Pancreas (tissue), 10 donors: Measurements from ENCODE around the gene DBN1. TPM values are rescaled to one million over a fixed set of nuclear protein-coding genes. Genes with fewer than 3 reads are reported as not detected.

ENCODE experiments used
- ATAC-seq, 4 donors: fragments of 200-7000 bp; cut with Tn5 transposase; one replicate each; pipeline versions ENCODE4 v1.8.0 to v1.9.1; 2020; ENCODE audit warnings: mild to moderate bottlenecking in 4 of 4, moderate library complexity in 4 of 4
- DNase-seq, 6 donors: peaks; one replicate each; pipeline ENCODE4 v3.0.0-alpha.2; 2020
- FAIRE-seq: peaks from 2 replicates; lab custom pipeline; 2012; peaks lifted over from hg19 to GRCh38; lab: Jason Lieb, UNC
- H3K27ac ChIP-seq, 4 donors: fragments of 200-600 bp; sonication (generic); 1 replicate in 3 of 4; 2 replicates in 1 of 4; pipeline versions ENCODE4 v1.5.0 to v1.8.0; 2020
- H3K27me3 ChIP-seq, 4 donors: fragments of 200-600 bp; one replicate each; pipeline ENCODE4 v1.8.0; 2021
- H3K36me3 ChIP-seq, 3 donors: fragments of 200-600 bp; sonication (generic) in 1 of 3; one replicate each; pipeline versions ENCODE4 v1.5.0 to v1.8.0; 2020 to 2021
- H3K4me1 ChIP-seq, 3 donors: fragments of 200-600 bp; one replicate each; pipeline ENCODE4 v1.8.0; 2021
- H3K4me3 ChIP-seq, 4 donors: fragments of 200-600 bp; sonication (generic) in 2 of 4; one replicate each; pipeline versions ENCODE4 v1.5.0 to v1.8.0; 2020 to 2021
- H3K9me3 ChIP-seq, 4 donors: fragments of 200-600 bp; one replicate each; pipeline ENCODE4 v1.8.0; 2021
- WGBS, 2 donors: extraction: QIAGEN DNeasy Blood & Tissue Kit; methylation state at CpG; one replicate each; pipeline ENCODE4 v1.1.7; 2013; 5-methylcytosine and 5-hydroxymethylcytosine counted together
- intact Hi-C, 3 donors: fragments of 100-400 bp; cut with DNase I; formaldehyde crosslinking; loops; one replicate each; pipeline versions ENCODE4 v1.11.1 to v1.14.2; 2022
- polyA plus RNA-seq, 2 donors: library from polyadenylated mRNA; stranded (reverse); fragments of 200-250 nt; gene quantifications; one replicate each; pipeline ENCODE4 v1.2.3, GENCODE V29; 2013
- total RNA-seq, 6 donors: library from RNA; stranded (reverse); fragmentation: NEBNext Ultra II Directional in 4 of 6; extraction: Animal tissue kit (Norgen Biotek cat#: 25700) in 4 of 6; gene quantifications; one replicate each; pipeline versions ENCODE4 v1.2.1 to v1.2.4, GENCODE V29; 2021 to 2023
- TF ChIP-seq, protein P1 (sequence below), 4 donors: fragments of 200-600 bp; sonication (generic) in 3 of 4; IDR thresholded peaks; one replicate each; pipeline versions ENCODE4 v1.5.0 to v1.8.0; 2021; ENCODE audit warnings: antibody characterized with exemption in 4 of 4
- donor health status: healthy with polysubstance abuse.
- donor health status: DM: no; HTN: no; CAD: no; lungs with moderate emphysema.
- donor health status: DM: no; HTN: no; CAD: no.
- donor health status: control.
- donor health status: control.
- donor health status: Bipolar disorder and iron deficiency.
- donor health status: DM: yes; HTN: yes; CAD: no.
- donor health status: DM: no; HTN: no; CAD: no.
- donor health status: DM: no; HTN: no; CAD: no.
- donor health status: DM: yes; HTN: yes; CAD: no.

The DBN1 gene
- total and polyA plus RNA-seq, 8 donors: 10.2 to 38.2 (median 17.0) TPM

DNA sequence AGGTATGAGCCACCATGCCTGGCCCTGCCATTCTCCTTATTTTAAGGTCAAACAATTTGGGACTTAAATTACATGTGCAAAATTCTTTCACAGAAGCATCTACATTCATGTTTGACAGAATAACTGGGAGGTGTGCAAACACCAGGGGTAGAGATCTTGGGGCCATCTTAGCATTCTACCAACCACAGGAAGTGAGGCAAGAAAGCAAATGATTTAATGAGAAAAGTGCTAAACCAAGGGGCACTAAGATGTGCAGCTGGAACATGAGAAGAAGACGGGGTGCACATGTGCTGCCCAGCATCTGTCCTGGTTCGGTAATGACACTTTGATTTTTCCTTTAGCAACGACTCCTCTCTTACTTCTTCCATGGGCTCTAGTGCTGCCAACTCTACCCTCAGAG, 62.9 kb downstream of the DBN1 start:
- no peaks in the 10 kb centered on the region for H3K27me3 ChIP-seq
- ATAC-seq: no peak
- DNase-seq: no peak
- no peaks in the 10 kb centered on the region for H3K9me3 ChIP-seq
- intact Hi-C loops: no loop called here
- no peak for FAIRE-seq
- H3K27ac ChIP-seq: no peak overlapping the region
- H3K4me3 ChIP-seq: no peak overlapping the region
- no peaks in the 10 kb centered on the region for H3K4me1 ChIP-seq
- H3K36me3 ChIP-seq: no peaks in the 10 kb centered on the region
- 75 to 79% methylated on average over 3 of the region's 3 CpGs for WGBS, 2 donors
- TF ChIP-seq, protein P1, sequence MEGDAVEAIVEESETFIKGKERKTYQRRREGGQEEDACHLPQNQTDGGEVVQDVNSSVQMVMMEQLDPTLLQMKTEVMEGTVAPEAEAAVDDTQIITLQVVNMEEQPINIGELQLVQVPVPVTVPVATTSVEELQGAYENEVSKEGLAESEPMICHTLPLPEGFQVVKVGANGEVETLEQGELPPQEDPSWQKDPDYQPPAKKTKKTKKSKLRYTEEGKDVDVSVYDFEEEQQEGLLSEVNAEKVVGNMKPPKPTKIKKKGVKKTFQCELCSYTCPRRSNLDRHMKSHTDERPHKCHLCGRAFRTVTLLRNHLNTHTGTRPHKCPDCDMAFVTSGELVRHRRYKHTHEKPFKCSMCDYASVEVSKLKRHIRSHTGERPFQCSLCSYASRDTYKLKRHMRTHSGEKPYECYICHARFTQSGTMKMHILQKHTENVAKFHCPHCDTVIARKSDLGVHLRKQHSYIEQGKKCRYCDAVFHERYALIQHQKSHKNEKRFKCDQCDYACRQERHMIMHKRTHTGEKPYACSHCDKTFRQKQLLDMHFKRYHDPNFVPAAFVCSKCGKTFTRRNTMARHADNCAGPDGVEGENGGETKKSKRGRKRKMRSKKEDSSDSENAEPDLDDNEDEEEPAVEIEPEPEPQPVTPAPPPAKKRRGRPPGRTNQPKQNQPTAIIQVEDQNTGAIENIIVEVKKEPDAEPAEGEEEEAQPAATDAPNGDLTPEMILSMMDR (IDR thresholded peaks at IDR 0.05): no peak

DNA sequence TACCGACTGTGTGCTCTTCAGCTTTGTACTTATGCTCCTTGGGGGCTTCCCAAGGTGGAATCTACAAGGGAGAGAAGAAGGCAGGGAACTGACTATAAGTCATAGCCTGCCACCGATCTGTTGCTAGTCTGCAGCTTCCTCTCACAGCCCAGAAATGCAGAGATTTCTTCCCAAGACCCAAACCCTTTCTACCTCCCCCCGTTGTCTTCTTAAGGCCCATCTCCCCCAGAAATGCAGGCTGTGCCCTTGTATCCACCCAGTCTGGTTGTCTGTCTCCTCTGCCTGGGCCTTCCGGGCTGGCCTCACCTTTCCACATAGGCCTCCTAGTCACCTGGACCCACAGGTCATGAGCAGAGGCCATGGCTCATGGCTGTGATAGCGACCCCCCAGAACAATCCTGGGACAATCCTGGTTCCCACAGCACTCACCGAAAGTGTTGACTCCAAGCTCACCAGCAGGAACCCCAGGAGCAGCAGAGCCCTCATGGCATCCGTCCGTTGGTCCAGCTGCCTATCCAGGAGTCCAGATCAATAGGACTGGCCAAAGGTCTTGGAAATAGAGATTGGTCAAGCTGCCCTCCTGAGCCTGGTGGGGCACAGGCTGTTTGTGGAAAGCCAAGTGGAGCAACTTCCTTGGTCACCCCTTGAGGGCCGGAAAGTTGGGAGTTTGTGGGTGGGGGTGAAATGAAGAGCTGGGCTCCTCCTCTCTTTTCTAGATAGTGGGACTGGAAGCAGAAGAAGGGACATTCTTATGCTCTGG, 64.2 kb downstream of the DBN1 start, which contains the start of gene F12:
TSS of gene F12 (minus strand) at position 522 of the 759 bp plus-strand sequence. CDS start at position 485, 37 bp downstream.
- no peaks in the 10 kb centered on the region for H3K27me3 ChIP-seq
- no peak for DNase-seq
- H3K36me3 ChIP-seq: no peaks in the 10 kb centered on the region
- H3K27ac ChIP-seq: no peak within 1 kb of the TSS
- ATAC-seq: no peak
- H3K4me1 ChIP-seq: peaks cover 0 to 5% (median 4%) of the 10 kb centered on the region in 3 donors
- no peak within 1 kb of the TSS for H3K4me3 ChIP-seq
- no peak for FAIRE-seq
- H3K9me3 ChIP-seq: no peaks in the 10 kb centered on the region
- WGBS, 2 donors: 74 to 81% methylated on average over 9 of the region's 9 CpGs
- TF ChIP-seq, protein P1 (IDR thresholded peaks at IDR 0.05): no peak
- intact Hi-C loops: loop anchor here in 1 of 3 donors (5.0 kb wide), 1 partner anchor 43 kb away; no protein-coding TSS in a partner anchor

Other genes starting within 250 kb of the DBN1 start
- gene RAB24, start 169.9 kb downstream of the DBN1 start, total RNA-seq: 10 to 100 TPM; 34.5 to 43.1 (median 37.7) TPM
- 100 to 1,000 TPM; 125 to 160 TPM for gene RAB24, start 169.9 kb downstream of the DBN1 start, polyA plus RNA-seq
- 100 to 1,000 TPM in 4 of 6 donors, 10 to 100 TPM in 2; 77.8 to 153 (median 127) TPM for gene PRELID1, start 169.8 kb downstream of the DBN1 start, total RNA-seq
- 100 to 1,000 TPM in 1 of 2 donors, 10 to 100 TPM in 1; 98.6 to 134 TPM for gene PRELID1, start 169.8 kb downstream of the DBN1 start, polyA plus RNA-seq
- gene MXD3, start 161.7 kb downstream of the DBN1 start, total RNA-seq: 1 to 10 TPM; 3.0 to 7.1 (median 5.4) TPM
- 10 to 100 TPM; 34.2 to 55.0 TPM for gene MXD3, start 161.7 kb downstream of the DBN1 start, polyA plus RNA-seq
- gene LMAN2, start 122.0 kb downstream of the DBN1 start, total RNA-seq: 100 to 1,000 TPM in 2 of 6 donors, 10 to 100 TPM in 4; 71.1 to 128 (median 92.6) TPM
- 100 to 1,000 TPM in 1 of 2 donors, 10 to 100 TPM in 1; 80.7 to 110 TPM for gene LMAN2, start 122.0 kb downstream of the DBN1 start, polyA plus RNA-seq
- gene RGS14, start 115.7 kb downstream of the DBN1 start, total RNA-seq: 10 to 100 TPM in 4 of 6 donors, 1 to 10 TPM in 2; 7.0 to 15.7 (median 11.3) TPM
- 10 to 100 TPM; 24.7 to 30.9 TPM for gene RGS14, start 115.7 kb downstream of the DBN1 start, polyA plus RNA-seq
- not detected for gene SLC34A1, start 89.2 kb downstream of the DBN1 start, total RNA-seq
- gene SLC34A1, start 89.2 kb downstream of the DBN1 start, polyA plus RNA-seq: not detected
- not detected for gene PFN3, start 73.0 kb downstream of the DBN1 start, total RNA-seq
- gene PFN3, start 73.0 kb downstream of the DBN1 start, polyA plus RNA-seq: not detected
- 1 to 10 TPM in 5 of 6 donors, under 1 TPM in 1; 0.83 to 2.6 (median 1.8) TPM for gene F12, start 64.1 kb downstream of the DBN1 start, total RNA-seq
- gene F12, start 64.1 kb downstream of the DBN1 start, polyA plus RNA-seq: 1 to 10 TPM; 1.1 to 2.2 TPM
- 10 to 100 TPM; 10.6 to 14.5 (median 12.3) TPM for gene GRK6, start 47.0 kb downstream of the DBN1 start, total RNA-seq
- gene GRK6, start 47.0 kb downstream of the DBN1 start, polyA plus RNA-seq: 1 to 10 TPM; 7.2 to 7.6 TPM
- 1 to 10 TPM; 1.7 to 3.5 (median 2.5) TPM for gene PRR7, start 26.8 kb downstream of the DBN1 start, total RNA-seq
- gene PRR7, start 26.8 kb downstream of the DBN1 start, polyA plus RNA-seq: 1 to 10 TPM; 2.8 to 3.2 TPM
- 10 to 100 TPM in 2 of 6 donors, 1 to 10 TPM in 4; 3.9 to 39.9 (median 8.7) TPM for gene PDLIM7, start 24.0 kb upstream of the DBN1 start, total RNA-seq
- 10 to 100 TPM; 23.2 to 38.0 TPM for gene PDLIM7, start 24.0 kb upstream of the DBN1 start, polyA plus RNA-seq
- gene DOK3, start 36.2 kb upstream of the DBN1 start, total RNA-seq: 10 to 100 TPM in 1 of 6 donors, 1 to 10 TPM in 4, under 1 TPM in 1; 0.98 to 11.4 (median 4.3) TPM
- 1 to 10 TPM; 3.9 to 6.5 TPM for gene DOK3, start 36.2 kb upstream of the DBN1 start, polyA plus RNA-seq
- 10 to 100 TPM; 24.3 to 47.4 (median 39.4) TPM for gene DDX41, start 43.3 kb upstream of the DBN1 start, total RNA-seq
- gene DDX41, start 43.3 kb upstream of the DBN1 start, polyA plus RNA-seq: 10 to 100 TPM; 68.3 to 88.1 TPM
- 10 to 100 TPM; 30.1 to 79.7 (median 41.8) TPM for gene FAM193B, start 80.9 kb upstream of the DBN1 start, total RNA-seq
- 100 to 1,000 TPM; 399 to 519 TPM for gene FAM193B, start 80.9 kb upstream of the DBN1 start, polyA plus RNA-seq
- gene TMED9, start 118.6 kb upstream of the DBN1 start, total RNA-seq: 100 to 1,000 TPM in 5 of 6 donors, 10 to 100 TPM in 1; 99.1 to 167 (median 124) TPM
- 100 to 1,000 TPM; 105 to 113 TPM for gene TMED9, start 118.6 kb upstream of the DBN1 start, polyA plus RNA-seq
- 10 to 100 TPM; 12.6 to 20.3 (median 15.8) TPM for gene B4GALT7, start 126.5 kb upstream of the DBN1 start, total RNA-seq
- gene B4GALT7, start 126.5 kb upstream of the DBN1 start, polyA plus RNA-seq: 10 to 100 TPM; 44.6 to 51.0 TPM